GM12874 (cell line): ENCODE measurements around the gene C5orf22.

Experiments used
- TF ChIP-seq, protein P1 (sequence below): IDR thresholded peaks from 2 replicates; pipeline ENCODE4 v1.5.1; 2011; ENCODE audit warnings: low read depth, mild to moderate bottlenecking, control low read depth, low read length, moderate library complexity; ENCODE audit not compliant: insufficient read depth

C5orf22 gene

GRCh38 chr5:31530541-31531265 lies 1.4 kb upstream of the C5orf22 start:
- TF ChIP-seq, protein P1, sequence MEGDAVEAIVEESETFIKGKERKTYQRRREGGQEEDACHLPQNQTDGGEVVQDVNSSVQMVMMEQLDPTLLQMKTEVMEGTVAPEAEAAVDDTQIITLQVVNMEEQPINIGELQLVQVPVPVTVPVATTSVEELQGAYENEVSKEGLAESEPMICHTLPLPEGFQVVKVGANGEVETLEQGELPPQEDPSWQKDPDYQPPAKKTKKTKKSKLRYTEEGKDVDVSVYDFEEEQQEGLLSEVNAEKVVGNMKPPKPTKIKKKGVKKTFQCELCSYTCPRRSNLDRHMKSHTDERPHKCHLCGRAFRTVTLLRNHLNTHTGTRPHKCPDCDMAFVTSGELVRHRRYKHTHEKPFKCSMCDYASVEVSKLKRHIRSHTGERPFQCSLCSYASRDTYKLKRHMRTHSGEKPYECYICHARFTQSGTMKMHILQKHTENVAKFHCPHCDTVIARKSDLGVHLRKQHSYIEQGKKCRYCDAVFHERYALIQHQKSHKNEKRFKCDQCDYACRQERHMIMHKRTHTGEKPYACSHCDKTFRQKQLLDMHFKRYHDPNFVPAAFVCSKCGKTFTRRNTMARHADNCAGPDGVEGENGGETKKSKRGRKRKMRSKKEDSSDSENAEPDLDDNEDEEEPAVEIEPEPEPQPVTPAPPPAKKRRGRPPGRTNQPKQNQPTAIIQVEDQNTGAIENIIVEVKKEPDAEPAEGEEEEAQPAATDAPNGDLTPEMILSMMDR = no peak

DNA sequence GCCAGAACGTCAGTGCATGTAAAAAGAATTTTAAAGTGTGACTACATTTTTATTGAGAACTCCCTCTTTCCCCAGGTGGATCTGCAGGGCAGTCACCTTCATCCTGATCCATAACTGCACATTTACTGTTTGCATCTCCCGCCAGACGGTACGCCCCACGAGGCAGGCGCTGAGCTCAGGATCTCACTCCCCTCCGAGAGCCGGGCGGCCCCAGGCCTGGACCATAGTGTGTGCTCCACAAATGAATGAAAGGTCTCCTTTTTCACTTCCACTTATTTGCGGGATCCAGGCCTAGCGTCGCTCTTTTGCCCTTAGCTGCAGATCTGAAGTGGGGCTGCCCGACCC lies 586 bp upstream of the C5orf22 start:
- TF ChIP-seq, protein P1 = no peak

- TF ChIP-seq, protein P1 = no peak
Measured at GRCh38 chr5:31534527-31535046, 2.5 kb downstream of the C5orf22 start.

DNA sequence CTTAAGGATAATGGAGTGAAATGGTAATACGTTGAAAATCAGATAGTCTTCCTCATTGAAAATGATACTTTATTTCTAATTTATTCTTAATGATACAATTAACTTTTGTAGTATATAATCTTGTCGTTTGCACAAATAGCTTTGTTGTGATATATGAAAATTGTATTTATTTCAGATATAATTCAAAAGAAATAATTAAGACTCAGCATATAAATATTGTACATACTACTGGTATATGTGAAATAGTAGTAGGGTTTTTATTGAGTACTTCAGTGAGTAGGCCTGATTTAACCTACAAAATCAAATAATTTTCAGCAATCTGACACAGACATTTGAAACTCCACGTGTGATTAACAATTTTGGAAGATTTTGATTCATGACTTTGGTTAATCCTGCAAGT lies 4.8 kb downstream of the C5orf22 start:
- TF ChIP-seq, protein P1 = no peak

GRCh38 chr5:31537349-31537748 lies 5.2 kb downstream of the C5orf22 start:
- TF ChIP-seq, protein P1 = no peak

DNA sequence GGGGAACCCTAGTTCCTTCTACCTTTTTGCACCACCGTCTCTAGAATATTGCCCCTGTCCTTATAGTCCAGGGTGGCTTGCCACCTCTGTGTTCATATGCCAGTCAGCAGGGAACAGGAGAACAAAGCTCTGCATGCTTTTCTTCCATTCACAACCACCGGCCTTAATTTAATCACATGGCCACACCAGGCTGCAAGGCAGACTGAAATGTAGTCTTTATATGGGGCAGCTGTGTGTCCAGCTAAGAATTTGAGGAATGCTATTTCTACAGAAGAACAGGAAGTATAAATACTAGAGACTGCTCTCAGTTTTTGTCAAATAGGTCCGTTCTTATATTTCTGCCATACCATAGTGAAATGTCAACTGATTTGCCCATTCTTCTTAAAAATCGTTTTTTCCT lies 5.8 kb downstream of the C5orf22 start:
- TF ChIP-seq, protein P1 = no peak

- TF ChIP-seq, protein P1 = no peak
Measured at GRCh38 chr5:31551878-31552277, 19.8 kb downstream of the C5orf22 start.

DNA sequence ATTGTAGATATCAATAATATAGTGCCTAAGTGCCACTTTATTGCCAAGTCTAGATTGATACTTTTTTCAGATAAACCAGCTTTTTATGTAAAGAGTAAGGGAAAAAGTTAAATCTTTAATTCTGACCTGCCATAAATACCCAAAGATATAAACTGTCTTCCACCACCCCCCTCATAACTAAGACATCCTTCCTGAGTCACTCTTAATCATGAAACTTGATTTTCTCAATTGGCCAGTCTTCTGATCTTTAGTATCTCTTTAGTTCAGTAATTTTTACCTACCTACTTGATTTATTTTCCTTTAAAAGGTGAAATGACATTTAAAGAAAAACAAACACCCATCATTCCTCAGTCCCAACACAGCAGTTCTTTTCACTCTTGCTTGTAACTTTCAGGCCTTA lies 21.8 kb downstream of the C5orf22 start:
- TF ChIP-seq, protein P1 = no peak
